SK-N-MC (cell line): Measurements from ENCODE around the gene NACC2.

Experiments
- DNase-seq: peaks from one replicate; pipeline ENCODE4 v3.0.0-alpha.2; 2011; ENCODE audit warnings: low read depth, low spot score
- H3K27ac ChIP-seq: fragments of 200-600 bp; sonication (generic); 2 replicates; pipeline ENCODE4 v1.5.1; 2016; ENCODE audit warnings: mixed run types
- H3K36me3 ChIP-seq: fragments of 200-600 bp; sonication (generic); 2 replicates; pipeline ENCODE4 v1.6.1; 2017; ENCODE audit warnings: antibody characterized with exemption, low read length, mixed read lengths; ENCODE audit not compliant: insufficient read depth
- H3K4me3 ChIP-seq: fragments of 200-600 bp; sonication (generic); 2 replicates; pipeline ENCODE4 v1.5.1; 2016
- H3K9ac ChIP-seq: fragments of 200-600 bp; sonication (generic); 2 replicates; pipeline ENCODE4 v1.8.0; 2017; ENCODE audit warnings: mixed run types, mixed read lengths; ENCODE audit not compliant: insufficient read length
- H3K9me3 ChIP-seq: fragments of 200-600 bp; sonication (generic); 2 replicates; pipeline ENCODE4 v1.6.1; 2017; ENCODE audit warnings: low read depth, mild to moderate bottlenecking, antibody characterized with exemption, low read length, moderate library complexity, mixed read lengths
- EZH2 ChIP-seq: fragments of 200-600 bp; sonication (generic); IDR thresholded peaks from one replicate; pipeline ENCODE4 v1.6.1; 2017; ENCODE audit warnings: antibody characterized with exemption
- FOXP2 ChIP-seq: optimal IDR thresholded peaks from 2 replicates; pipeline ENCODE3; 2011; ENCODE audit warnings: mild to moderate bottlenecking, moderate library complexity; ENCODE audit not compliant: insufficient read depth; ENCODE audit errors: extremely low read length, control extremely low read depth
- POLR2AphosphoS5 ChIP-seq: IDR thresholded peaks from 2 replicates; pipeline ENCODE4 v1.6.1; 2012; ENCODE audit warnings: mild to moderate bottlenecking, low read depth, low read length, borderline replicate concordance

The NACC2 gene

DNA sequence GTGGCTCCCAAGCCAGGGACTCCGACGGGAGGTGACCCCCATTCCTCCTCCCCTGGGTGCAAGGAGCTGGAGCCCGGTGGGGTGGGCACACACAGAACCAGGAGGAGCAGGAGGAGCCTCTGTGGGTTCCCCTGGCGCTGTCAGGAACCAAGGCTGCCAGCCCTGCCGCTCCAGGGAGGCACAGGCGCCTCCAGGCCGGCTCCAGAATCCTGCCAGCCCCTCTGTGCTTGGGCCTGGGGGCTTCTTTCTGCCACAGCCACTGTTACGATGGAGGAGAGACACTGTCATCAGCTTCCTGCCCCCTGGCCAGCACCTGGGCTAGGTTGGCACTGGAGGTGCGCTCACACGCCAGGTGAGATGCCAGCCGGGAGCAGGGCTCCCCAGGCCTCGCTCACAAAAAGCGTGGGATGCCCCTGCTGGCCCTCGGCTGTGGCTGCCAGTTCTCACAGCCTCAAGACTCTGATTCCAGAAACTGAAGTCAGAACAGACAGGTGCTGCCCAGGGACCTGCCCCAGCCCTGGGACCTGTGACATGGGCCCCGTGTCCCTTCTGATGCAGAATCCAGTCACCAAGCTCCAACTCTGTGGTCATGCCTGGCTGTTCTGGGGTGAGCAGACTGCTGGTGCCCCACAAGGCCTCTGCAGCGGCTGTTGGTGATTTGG, 96.5 kb downstream of the NACC2 start:
- H3K9ac ChIP-seq, result no peak overlapping the region
- DNase-seq, result no peak
- H3K4me3 ChIP-seq, result no peak overlapping the region
- no peaks in the 10 kb centered on the region for H3K9me3 ChIP-seq
- no peak for TF ChIP-seq POLR2AphosphoS5
- TF ChIP-seq EZH2, result no peak
- no peak for TF ChIP-seq FOXP2
- no peak overlapping the region for H3K27ac ChIP-seq
- H3K36me3 ChIP-seq, result no peaks in the 10 kb centered on the region

DNA sequence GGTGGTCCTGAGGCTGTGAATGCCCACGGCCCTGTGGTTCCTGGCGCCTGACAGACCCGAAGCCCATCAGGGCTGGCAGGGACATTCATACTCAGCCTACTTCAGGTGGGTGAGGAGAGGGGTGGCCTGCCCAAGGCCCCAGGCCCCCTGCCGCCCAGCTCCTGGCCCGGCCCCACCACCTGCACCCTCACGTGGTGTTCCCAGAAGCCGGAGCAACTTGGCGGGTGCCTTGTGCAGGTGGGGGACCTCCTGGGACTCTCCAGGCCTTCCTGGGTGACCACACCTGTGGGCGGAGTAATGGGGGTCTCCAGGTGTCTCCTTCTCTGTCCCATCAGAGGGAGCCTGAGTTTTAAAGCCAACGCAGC, 97.1 kb downstream of the NACC2 start:
- no peak for TF ChIP-seq FOXP2
- TF ChIP-seq POLR2AphosphoS5, result no peak
- TF ChIP-seq EZH2, result no peak
- Histone ChIP-seq H3K4me3 (no peak overlapping the region), H3K36me3 (no peaks in the 10 kb centered on the region), H3K27ac (no peak overlapping the region), H3K9ac (no peak overlapping the region), H3K9me3 (no peaks in the 10 kb centered on the region)
- no peak for DNase-seq

DNA sequence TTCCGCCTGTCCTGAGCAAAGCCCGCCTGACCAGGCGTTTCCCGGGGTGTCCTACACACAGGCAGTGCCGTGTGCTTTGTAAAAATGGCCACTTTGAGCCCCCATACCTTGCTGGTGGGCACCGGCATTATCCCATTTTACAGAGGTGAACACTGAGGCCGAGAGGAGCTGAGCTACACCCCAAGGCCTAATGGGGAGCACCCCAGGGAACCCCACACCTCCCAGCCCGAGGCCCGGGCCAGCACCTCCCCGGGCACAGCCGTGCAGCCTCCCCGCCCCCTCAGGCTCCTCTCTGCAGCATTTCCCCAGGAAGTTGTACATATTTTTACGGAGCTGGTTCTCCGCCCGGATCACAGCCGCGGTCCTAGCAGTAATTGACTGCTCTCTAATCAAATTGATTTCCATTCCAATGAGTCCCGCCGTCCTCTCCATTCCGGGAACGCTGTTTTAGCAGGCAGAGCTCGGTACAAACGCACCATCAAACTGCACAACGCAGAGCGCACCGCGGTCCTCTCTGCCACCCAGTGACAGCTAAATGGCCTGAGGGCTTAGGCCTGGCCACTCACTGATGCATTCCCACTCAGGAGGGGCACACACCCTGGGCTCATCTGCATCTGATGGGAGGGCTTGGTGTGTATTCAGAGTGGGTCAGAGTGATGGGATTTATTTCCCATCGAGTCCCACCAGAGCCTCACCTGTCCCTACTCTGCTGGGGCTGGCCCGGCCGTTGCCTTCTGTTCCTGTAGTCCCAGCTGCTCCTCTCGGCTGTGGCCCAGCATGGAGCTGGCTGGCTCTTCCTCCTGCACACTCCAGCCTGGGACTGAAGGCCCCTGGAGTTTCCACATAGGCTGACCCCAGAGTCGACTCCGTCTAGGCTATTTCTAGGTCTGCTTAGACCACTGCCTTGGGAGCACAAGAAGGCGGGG, 97.7 kb downstream of the NACC2 start:
- no peak overlapping the region for H3K4me3 ChIP-seq
- H3K9ac ChIP-seq, result no peak overlapping the region
- H3K9me3 ChIP-seq, result no peaks in the 10 kb centered on the region
- TF ChIP-seq FOXP2 (no peak), POLR2AphosphoS5 (no peak), EZH2 (no peak)
- H3K27ac ChIP-seq, result no peak overlapping the region
- DNase-seq, result no peak
- no peaks in the 10 kb centered on the region for H3K36me3 ChIP-seq

DNA sequence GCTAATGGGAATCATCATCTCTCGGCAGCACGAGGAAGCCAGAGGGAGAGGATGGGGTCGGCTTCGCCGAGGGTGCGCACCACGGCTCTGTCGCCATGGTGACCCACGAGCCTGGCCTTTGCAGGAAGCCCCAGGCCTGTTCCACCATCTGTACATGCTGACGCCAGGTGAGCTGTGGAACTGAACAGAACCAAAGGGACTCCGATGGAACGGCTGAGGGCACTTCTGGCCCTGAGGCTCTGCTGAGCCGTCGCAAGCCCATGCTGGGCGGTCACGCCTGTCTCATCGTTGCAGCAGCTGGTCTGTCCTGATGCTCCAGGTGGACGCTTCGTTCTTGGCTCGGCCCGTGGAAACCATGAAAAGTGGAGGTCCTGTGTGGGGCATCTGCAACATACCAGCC, 99.3 kb downstream of the NACC2 start:
- Histone ChIP-seq H3K9me3 (no peaks in the 10 kb centered on the region), H3K27ac (no peak overlapping the region), H3K4me3 (no peak overlapping the region), H3K9ac (no peak overlapping the region), H3K36me3 (no peaks in the 10 kb centered on the region)
- TF ChIP-seq EZH2, result no peak
- TF ChIP-seq FOXP2, result no peak
- TF ChIP-seq POLR2AphosphoS5, result no peak
- no peak for DNase-seq

DNA sequence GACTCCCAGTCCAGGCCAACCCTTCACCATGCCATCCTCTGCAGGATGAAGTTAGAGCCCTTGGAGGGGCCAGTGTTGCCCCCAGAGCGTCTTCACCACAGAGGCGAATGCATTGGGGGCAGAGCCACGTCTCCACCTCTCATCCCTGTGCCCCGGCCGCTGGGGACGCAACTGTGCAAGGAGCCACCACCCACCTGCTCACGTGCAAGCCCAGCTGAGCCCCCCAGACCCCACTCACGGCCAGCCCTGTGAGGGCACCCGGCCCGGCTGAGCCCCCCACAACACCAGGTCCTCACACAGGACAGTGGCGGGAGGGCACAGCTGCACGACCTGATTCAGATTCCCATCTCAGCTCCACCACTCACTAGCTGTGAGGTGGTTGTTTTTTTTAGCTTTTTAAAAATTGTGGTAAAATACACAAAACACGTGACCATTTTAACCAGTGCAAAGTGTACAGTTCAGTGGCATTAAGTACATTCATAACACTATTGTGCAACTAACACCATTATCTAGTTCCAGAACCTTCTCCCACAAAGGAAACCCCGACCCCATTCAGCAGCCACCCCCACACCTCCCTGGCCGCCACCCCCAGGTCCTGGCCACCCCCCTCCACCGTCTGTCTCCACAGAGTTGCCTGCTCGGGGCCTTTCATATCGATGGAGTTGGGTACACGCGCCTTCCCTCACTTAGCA, 100.4 kb downstream of the NACC2 start:
- H3K36me3 ChIP-seq, result no peaks in the 10 kb centered on the region
- H3K4me3 ChIP-seq, result no peak overlapping the region
- TF ChIP-seq FOXP2, result no peak
- TF ChIP-seq POLR2AphosphoS5, result no peak
- no peak for TF ChIP-seq EZH2
- no peak overlapping the region for H3K27ac ChIP-seq
- DNase-seq, result no peak
- H3K9ac ChIP-seq, result no peak overlapping the region
- no peaks in the 10 kb centered on the region for H3K9me3 ChIP-seq

DNA sequence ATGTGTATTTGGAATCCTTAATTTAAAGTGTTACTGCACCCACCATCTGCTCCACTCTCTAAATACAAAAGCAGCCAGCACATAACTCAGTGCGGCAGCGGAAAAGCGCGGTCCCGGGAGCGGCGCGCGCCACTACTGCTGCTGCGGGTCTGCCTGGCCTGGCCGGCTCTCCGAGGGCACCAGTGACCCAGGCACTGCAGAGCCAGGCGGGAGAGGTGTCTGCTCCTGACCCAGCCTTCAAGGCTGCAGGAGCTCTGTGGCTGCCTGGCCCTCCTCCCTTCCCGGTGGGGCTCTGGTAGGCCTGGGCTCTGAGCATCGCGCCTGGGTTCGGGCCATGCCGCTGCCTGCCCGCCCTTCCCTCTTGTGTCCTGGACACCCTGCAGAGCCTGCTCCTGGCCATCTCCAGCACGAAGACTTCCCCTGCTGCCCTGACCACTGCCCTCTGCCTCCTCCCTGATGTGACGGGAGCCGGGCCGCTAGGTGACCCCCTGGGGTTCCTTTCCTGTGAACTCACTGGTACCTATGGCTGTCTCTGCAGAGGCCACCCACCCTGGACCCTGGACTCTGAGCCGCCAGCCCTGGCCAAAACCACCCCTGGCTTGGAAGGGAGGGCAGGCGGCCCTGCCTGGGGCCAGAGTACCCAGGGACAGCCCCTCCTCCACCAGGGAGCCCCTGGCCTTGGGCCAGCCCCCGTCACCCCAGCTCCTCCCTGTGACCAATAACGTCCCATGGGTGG, 101.2 kb downstream of the NACC2 start:
- DNase-seq, result no peak
- TF ChIP-seq POLR2AphosphoS5 (no peak), EZH2 (no peak), FOXP2 (no peak)
- H3K9ac ChIP-seq, result no peak overlapping the region

DNA sequence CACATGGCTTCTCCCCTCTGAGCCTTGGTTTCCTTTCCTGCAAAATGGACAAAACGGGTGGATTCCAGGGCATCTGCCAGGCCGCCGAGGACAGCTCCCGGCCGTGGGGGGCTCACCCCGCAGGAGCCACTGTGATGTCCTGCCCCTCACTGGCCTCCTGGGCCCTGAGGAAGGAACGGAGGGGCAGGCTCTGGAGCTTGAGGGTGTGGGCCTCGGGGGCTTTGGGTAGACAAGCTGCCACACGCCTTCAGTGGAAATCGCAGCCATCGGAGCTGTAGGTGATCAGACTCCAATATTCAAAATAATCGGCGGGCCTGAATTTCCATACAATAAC, 101.7 kb downstream of the NACC2 start:
- H3K4me3 ChIP-seq, result no peak overlapping the region
- H3K9ac ChIP-seq, result no peak overlapping the region
- no peak for DNase-seq
- no peak overlapping the region for H3K27ac ChIP-seq
- no peak for TF ChIP-seq FOXP2
- TF ChIP-seq POLR2AphosphoS5, result no peak
- no peak for TF ChIP-seq EZH2
- no peaks in the 10 kb centered on the region for H3K36me3 ChIP-seq
- H3K9me3 ChIP-seq, result no peaks in the 10 kb centered on the region

More for the DNA sequence above, 101.2 kb downstream of the NACC2 start:
- H3K9me3 ChIP-seq, result no peaks in the 10 kb centered on the region
- no peak overlapping the region for H3K27ac ChIP-seq
- H3K4me3 ChIP-seq, result no peak overlapping the region
- no peaks in the 10 kb centered on the region for H3K36me3 ChIP-seq
